ENCODE measurements around the gene PUM2.
A peak's percentile ranks its signal among the peaks of the same experiment; 100 is the strongest.

PUM2 gene

GRCh38 chr2:20227894-20228505 lies 122.6 kb downstream of the PUM2 start:
- DNase-seq = peak; percentile 9

- DNase-seq = peak; percentile 16
Measured at GRCh38 chr2:20226152-20226545, 124.5 kb downstream of the PUM2 start.

- DNase-seq = no peak
Measured at GRCh38 chr2:20225294-20226151, 125.1 kb downstream of the PUM2 start.

- DNase-seq = peak; percentile 84
Measured at GRCh38 chr2:20224716-20225293, 125.8 kb downstream of the PUM2 start, which contains the start of gene SDC1. Gene SDC1, minus strand, starts transcription at chr2:20225130. Its CDS starts 263 bp downstream, at chr2:20224867.

- DNase-seq = no peak
Measured at GRCh38 chr2:20224164-20224715, 126.4 kb downstream of the PUM2 start.

GRCh38 chr2:20223407-20224163 lies 127.1 kb downstream of the PUM2 start:
- DNase-seq = peak; percentile 70

GRCh38 chr2:20222769-20223406 lies 127.8 kb downstream of the PUM2 start:
- DNase-seq = no peak

- DNase-seq = no peak
Measured at GRCh38 chr2:20222014-20222768, 128.5 kb downstream of the PUM2 start.

GRCh38 chr2:20221555-20221973 lies 129.1 kb downstream of the PUM2 start:
- DNase-seq = no peak

- no peak for DNase-seq
Measured at GRCh38 chr2:20220806-20221554, 129.7 kb downstream of the PUM2 start.

GRCh38 chr2:20219763-20220380 lies 130.8 kb downstream of the PUM2 start:
- DNase-seq = no peak

- DNase-seq = no peak
Measured at GRCh38 chr2:20218331-20219320, 132.0 kb downstream of the PUM2 start.

- DNase-seq = no peak
Measured at GRCh38 chr2:20217041-20217970, 133.3 kb downstream of the PUM2 start.

- DNase-seq = no peak
Measured at GRCh38 chr2:20216130-20217025, 134.3 kb downstream of the PUM2 start.

- no peak for DNase-seq
Measured at GRCh38 chr2:20215183-20216040, 135.2 kb downstream of the PUM2 start.
